Breast epithelium (tissue), 3 donors: Measurements from ENCODE around the gene OLFML2B.

Experiments
- CTCF ChIP-seq, 3 donors: fragments of 450-650 bp; IDR thresholded peaks; one replicate each; pipeline ENCODE4 v1.5.1; 2016 to 2017; ENCODE audit warnings: antibody characterized with exemption in 3 of 3, mild to moderate bottlenecking in 3 of 3, moderate library complexity in 3 of 3
- POLR2A ChIP-seq: fragments of 450-650 bp; IDR thresholded peaks from one replicate; pipeline ENCODE4 v1.6.1; 2016; ENCODE audit warnings: antibody characterized with exemption, mild to moderate bottlenecking, moderate library complexity
- POLR2AphosphoS5 ChIP-seq, 3 donors: sonication (generic); formaldehyde crosslinking; IDR thresholded peaks; one replicate each; pipeline ENCODE4 v1.6.1; 2017; ENCODE audit warnings: antibody characterized with exemption in 3 of 3

GRCh38 chr1:161956930-161957329 is 66.7 kb downstream of the OLFML2B start:
- TF ChIP-seq CTCF (IDR thresholded peaks at IDR 0.05) (no peak), POLR2A (no peak), POLR2AphosphoS5 (IDR thresholded peaks at IDR 0.05) (no peak)
